ENCODE measurements around the gene NTSR2. TPM values are rescaled to one million over a fixed set of nuclear protein-coding genes. Genes with fewer than 3 reads are reported as not detected.

Gene NTSR2
- total and polyA plus RNA-seq, 2 of the 8 experiments (the other 6 are each of a cell fraction or from before 2014, with no cell fraction given): 0.05 TPM; not detected in 1

DNA sequence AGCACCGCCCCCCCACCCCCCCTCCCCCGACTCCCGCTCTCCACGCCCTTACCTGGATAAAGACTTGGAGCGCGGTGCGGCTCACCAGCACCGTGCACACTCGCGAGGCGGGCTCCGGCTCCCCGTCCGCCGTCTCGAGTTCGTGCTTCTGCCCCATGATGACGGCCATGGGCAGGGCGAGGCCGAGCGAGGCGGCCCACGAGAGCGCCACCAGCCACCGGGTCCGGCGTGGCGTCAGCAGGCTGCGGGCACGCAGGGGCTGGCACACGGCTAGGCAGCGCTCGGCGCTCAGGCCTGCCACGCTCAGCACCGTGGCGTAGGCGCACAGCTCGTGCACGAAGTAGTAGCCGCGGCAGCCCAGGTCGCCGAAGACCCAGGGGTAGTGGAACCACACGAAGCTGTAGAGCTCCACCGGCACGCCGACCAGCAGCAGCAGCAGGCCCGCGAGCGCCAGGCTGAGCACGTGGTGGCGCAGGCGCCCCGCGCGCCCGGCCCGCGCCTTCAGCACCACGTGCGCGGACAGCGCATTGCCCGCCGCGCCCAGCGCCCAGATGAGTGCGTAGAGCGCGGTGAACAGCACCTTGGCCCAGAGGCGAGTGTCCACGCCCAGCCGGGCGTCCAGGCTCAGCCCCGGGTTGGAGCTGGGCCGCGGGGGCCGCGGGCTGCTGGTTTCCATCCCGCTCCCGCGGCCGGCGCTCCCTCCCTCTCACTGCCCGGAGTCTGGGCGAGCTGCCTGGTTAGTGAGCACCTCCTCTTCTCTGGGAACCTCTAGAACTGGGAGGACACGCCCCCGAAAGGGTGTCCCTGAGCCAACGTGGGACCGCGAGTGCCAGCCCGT, at the start of gene NTSR2 (continued):
- 0 out of 2 replicates have a peak, but pooled peaks have one; percentile 29 for TF ChIP-seq SUZ12 (IDR thresholded peaks at IDR 0.05; ENCODE audit: low read length)
- TF ChIP-seq, protein P1, sequence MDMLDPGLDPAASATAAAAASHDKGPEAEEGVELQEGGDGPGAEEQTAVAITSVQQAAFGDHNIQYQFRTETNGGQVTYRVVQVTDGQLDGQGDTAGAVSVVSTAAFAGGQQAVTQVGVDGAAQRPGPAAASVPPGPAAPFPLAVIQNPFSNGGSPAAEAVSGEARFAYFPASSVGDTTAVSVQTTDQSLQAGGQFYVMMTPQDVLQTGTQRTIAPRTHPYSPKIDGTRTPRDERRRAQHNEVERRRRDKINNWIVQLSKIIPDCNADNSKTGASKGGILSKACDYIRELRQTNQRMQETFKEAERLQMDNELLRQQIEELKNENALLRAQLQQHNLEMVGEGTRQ (IDR thresholded peaks at IDR 0.05; ENCODE audit: low read length): peak; percentile 83
- TF ChIP-seq RBBP5 (IDR thresholded peaks at IDR 0.05; ENCODE audit: borderline replicate concordance, low read depth, low read length): 0 out of 2 replicates have a peak, but pooled peaks have one; percentile 64
- TF ChIP-seq GTF2F1 (IDR thresholded peaks at IDR 0.05; ENCODE audit: borderline replicate concordance, low read depth, low read length): no peak; the same call in 1 of the 2 replicates
- no peak; the same call in 1 of the 2 replicates for TF ChIP-seq BACH1 (IDR thresholded peaks at IDR 0.05; ENCODE audit: low read length)
- TF ChIP-seq EZH2 (IDR thresholded peaks at IDR 0.05; ENCODE audit: low read depth, low read length, severe bottlenecking): peak; percentile 46
- TF ChIP-seq SP1 (IDR thresholded peaks at IDR 0.05; ENCODE audit: low read depth, low read length): no peak
- TF ChIP-seq FOSL1 (IDR thresholded peaks at IDR 0.05; ENCODE audit: insufficient read depth, low read depth, low read length): no peak
- 0 out of 2 replicates have a peak, but pooled peaks have one; percentile 48 for TF ChIP-seq EGR1 (IDR thresholded peaks at IDR 0.05; ENCODE audit: borderline replicate concordance, low read depth, low read length)
- TF ChIP-seq CEBPB (IDR thresholded peaks at IDR 0.05; ENCODE audit: low read depth, low read length): no peak
- peak; percentile 63; the same call in 1 of the 2 replicates for TF ChIP-seq CREB1 (IDR thresholded peaks at IDR 0.05)
- TF ChIP-seq, protein P2, sequence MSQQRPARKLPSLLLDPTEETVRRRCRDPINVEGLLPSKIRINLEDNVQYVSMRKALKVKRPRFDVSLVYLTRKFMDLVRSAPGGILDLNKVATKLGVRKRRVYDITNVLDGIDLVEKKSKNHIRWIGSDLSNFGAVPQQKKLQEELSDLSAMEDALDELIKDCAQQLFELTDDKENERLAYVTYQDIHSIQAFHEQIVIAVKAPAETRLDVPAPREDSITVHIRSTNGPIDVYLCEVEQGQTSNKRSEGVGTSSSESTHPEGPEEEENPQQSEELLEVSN (IDR thresholded peaks at IDR 0.05): peak; percentile 99
- TF ChIP-seq TAF1 (IDR thresholded peaks at IDR 0.05; ENCODE audit: low read depth, low read length): no peak
- no peak for TF ChIP-seq SP4 (IDR thresholded peaks at IDR 0.05; ENCODE audit: low read length)
- TF ChIP-seq RFX5 (IDR thresholded peaks at IDR 0.05; ENCODE audit: borderline replicate concordance, low read depth, low read length): no peak
- no peak for TF ChIP-seq CHD2 (IDR thresholded peaks at IDR 0.05; ENCODE audit: low read length)
